Measurements from ENCODE around the gene SRBD1. TPM values are rescaled to one million over a fixed set of nuclear protein-coding genes. Genes with fewer than 3 reads are reported as not detected.

Gene SRBD1
- total RNA-seq, 1 donor from 2014 or later: 13.8 TPM

GRCh38 chr2:45340318-45340717, 270.7 kb downstream of the SRBD1 start:
- H3K4me1 Mint-ChIP-seq (ENCODE audit: low read depth): no peaks in the 10 kb centered on the region
- no peak overlapping the region for H3K27ac Mint-ChIP-seq
- no peaks in the 10 kb centered on the region for H3K36me3 Mint-ChIP-seq (ENCODE audit: insufficient read depth)
- TF ChIP-seq, protein P1, sequence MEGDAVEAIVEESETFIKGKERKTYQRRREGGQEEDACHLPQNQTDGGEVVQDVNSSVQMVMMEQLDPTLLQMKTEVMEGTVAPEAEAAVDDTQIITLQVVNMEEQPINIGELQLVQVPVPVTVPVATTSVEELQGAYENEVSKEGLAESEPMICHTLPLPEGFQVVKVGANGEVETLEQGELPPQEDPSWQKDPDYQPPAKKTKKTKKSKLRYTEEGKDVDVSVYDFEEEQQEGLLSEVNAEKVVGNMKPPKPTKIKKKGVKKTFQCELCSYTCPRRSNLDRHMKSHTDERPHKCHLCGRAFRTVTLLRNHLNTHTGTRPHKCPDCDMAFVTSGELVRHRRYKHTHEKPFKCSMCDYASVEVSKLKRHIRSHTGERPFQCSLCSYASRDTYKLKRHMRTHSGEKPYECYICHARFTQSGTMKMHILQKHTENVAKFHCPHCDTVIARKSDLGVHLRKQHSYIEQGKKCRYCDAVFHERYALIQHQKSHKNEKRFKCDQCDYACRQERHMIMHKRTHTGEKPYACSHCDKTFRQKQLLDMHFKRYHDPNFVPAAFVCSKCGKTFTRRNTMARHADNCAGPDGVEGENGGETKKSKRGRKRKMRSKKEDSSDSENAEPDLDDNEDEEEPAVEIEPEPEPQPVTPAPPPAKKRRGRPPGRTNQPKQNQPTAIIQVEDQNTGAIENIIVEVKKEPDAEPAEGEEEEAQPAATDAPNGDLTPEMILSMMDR (IDR thresholded peaks at IDR 0.05; ENCODE audit: unreplicated experiment): no peak
- no peaks in the 10 kb centered on the region for H3K9me3 Mint-ChIP-seq (ENCODE audit: low read depth)
- peaks cover 34% of the 10 kb centered on the region for H3K27me3 Mint-ChIP-seq
- no peak overlapping the region for H3K4me3 Mint-ChIP-seq (ENCODE audit: low read depth)
- DNase-seq (ENCODE audit: low spot score, unreplicated experiment): no peak

DNA sequence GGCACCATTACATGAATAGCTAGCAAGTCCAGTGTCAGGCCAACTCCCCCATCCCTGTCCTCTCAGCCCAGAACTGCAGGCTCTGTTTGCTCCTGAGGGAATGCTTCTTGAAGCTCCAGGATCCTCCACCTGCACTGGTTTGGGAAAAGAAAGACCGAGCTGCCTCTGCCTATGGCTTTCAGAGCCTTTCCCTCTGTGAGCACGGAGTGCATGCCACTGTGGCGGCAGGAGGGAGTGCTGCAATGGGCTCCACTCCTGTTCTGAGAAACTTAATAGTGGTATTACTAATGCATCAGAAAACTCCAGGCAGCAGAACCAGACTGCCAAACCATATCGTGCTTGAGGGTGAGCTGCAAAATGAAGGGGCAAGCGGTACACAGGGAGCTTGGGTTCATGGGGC, 271.8 kb downstream of the SRBD1 start:
- TF ChIP-seq, protein P1 (IDR thresholded peaks at IDR 0.05; ENCODE audit: unreplicated experiment): no peak
- no peak for DNase-seq (ENCODE audit: low spot score, unreplicated experiment)
- H3K4me3 Mint-ChIP-seq (ENCODE audit: low read depth): no peak overlapping the region
- H3K9me3 Mint-ChIP-seq (ENCODE audit: low read depth): no peaks in the 10 kb centered on the region
- H3K4me1 Mint-ChIP-seq (ENCODE audit: low read depth): peaks cover 2% of the 10 kb centered on the region
- H3K27me3 Mint-ChIP-seq: peaks cover 25% of the 10 kb centered on the region
- H3K27ac Mint-ChIP-seq: no peak overlapping the region
- H3K36me3 Mint-ChIP-seq (ENCODE audit: insufficient read depth): no peaks in the 10 kb centered on the region

Other genes starting within 250 kb of the SRBD1 start
- gene PRKCE, start 40.4 kb upstream of the SRBD1 start, total RNA-seq: 3.9 and 4.2 TPM in 2 replicates